Inferior parietal cortex (tissue), 1 donor: ENCODE results near the gene RSU1.

Source experiments
- DNase-seq: peaks from one replicate; pipeline ENCODE4 v3.0.0-alpha.2; 2016; ENCODE audit errors: extremely low spot score

RSU1 gene

GRCh38 chr10:16822027-16822426, 4.8 kb upstream of the RSU1 start:
- DNase-seq: no peak

GRCh38 chr10:16820421-16820820, 3.2 kb upstream of the RSU1 start:
- DNase-seq: no peak

GRCh38 chr10:16820018-16820417, 2.8 kb upstream of the RSU1 start:
- no peak for DNase-seq

GRCh38 chr10:16819436-16819835, 2.2 kb upstream of the RSU1 start:
- DNase-seq: no peak

- DNase-seq: no peak
These were observed 1.8 kb upstream of the RSU1 start for GRCh38 chr10:16819026-16819425.

GRCh38 chr10:16816830-16817124, 447 bp downstream of the RSU1 start:
- DNase-seq: no peak

- DNase-seq: no peak
These were observed 1.1 kb downstream of the RSU1 start for GRCh38 chr10:16816171-16816570.

- DNase-seq: no peak
These were observed 3.2 kb downstream of the RSU1 start for GRCh38 chr10:16814012-16814411.

GRCh38 chr10:16812676-16813075, 4.5 kb downstream of the RSU1 start:
- DNase-seq: no peak

GRCh38 chr10:16811765-16812164, 5.5 kb downstream of the RSU1 start:
- DNase-seq: no peak

- no peak for DNase-seq
These were observed 5.9 kb downstream of the RSU1 start for GRCh38 chr10:16811292-16811691.

- DNase-seq: peak; percentile 37
These were observed 8.0 kb downstream of the RSU1 start for GRCh38 chr10:16809074-16809718.

GRCh38 chr10:16804123-16804522, 13.1 kb downstream of the RSU1 start:
- no peak for DNase-seq

GRCh38 chr10:16803464-16803863, 13.8 kb downstream of the RSU1 start:
- no peak for DNase-seq

- no peak for DNase-seq
These were observed 17.6 kb downstream of the RSU1 start for GRCh38 chr10:16799621-16800020.

- DNase-seq: no peak
These were observed 18.7 kb downstream of the RSU1 start for GRCh38 chr10:16798571-16798970.

- DNase-seq: no peak
These were observed 21.7 kb downstream of the RSU1 start for GRCh38 chr10:16795410-16796073.

GRCh38 chr10:16794005-16794404, 23.2 kb downstream of the RSU1 start:
- DNase-seq: no peak

- DNase-seq: no peak
These were observed 24.5 kb downstream of the RSU1 start for GRCh38 chr10:16792675-16793074.

GRCh38 chr10:16789765-16790164, 27.5 kb downstream of the RSU1 start:
- no peak for DNase-seq

GRCh38 chr10:16789261-16789660, 28.0 kb downstream of the RSU1 start:
- DNase-seq: no peak

GRCh38 chr10:16788778-16789177, 28.4 kb downstream of the RSU1 start:
- no peak for DNase-seq

GRCh38 chr10:16788125-16788524, 29.1 kb downstream of the RSU1 start:
- no peak for DNase-seq

- DNase-seq: no peak
These were observed 29.8 kb downstream of the RSU1 start for GRCh38 chr10:16787361-16787791.
